Cardiac muscle cell (in vitro differentiated cells and primary cell): ENCODE measurements around the gene SH2D4B. TPM values are rescaled to one million over a fixed set of nuclear protein-coding genes. Genes with fewer than 3 reads are reported as not detected.

ENCODE experiments used
- DNase-seq, 2 donors: peaks; one replicate each; pipeline versions ENCODE4 v3.0.0 to v3.0.0-alpha.2; 2010 to 2017; ENCODE audit warnings: low read depth in 1 of 2, low spot score in 1 of 2
- H3K27ac ChIP-seq: fragments of 200-600 bp; sonication (generic); 2 replicates; pipeline ENCODE4 v1.5.1; 2016
- H3K27me3 ChIP-seq: fragments of 200-600 bp; sonication (generic); 2 replicates; pipeline ENCODE4 v1.6.0; 2016; ENCODE audit warnings: control low read depth
- H3K36me3 ChIP-seq: fragments of 200-600 bp; sonication (generic); 2 replicates; pipeline ENCODE4 v1.5.1; 2016; ENCODE audit warnings: control low read depth
- H3K4me1 ChIP-seq: fragments of 200-600 bp; sonication (generic); 2 replicates; pipeline ENCODE4 v1.8.1; 2017; ENCODE audit warnings: low read depth, mild to moderate bottlenecking, mixed run types
- H3K4me3 ChIP-seq: fragments of 200-600 bp; sonication (generic); 2 replicates; pipeline ENCODE4 v1.5.1; 2016; ENCODE audit warnings: mild to moderate bottlenecking
- H3K9me3 ChIP-seq: fragments of 200-600 bp; sonication (generic); 2 replicates; pipeline ENCODE4 v1.5.1; 2017; ENCODE audit warnings: low read depth, mild to moderate bottlenecking, control low read depth
- CTCF ChIP-seq: IDR thresholded peaks from 2 replicates; pipeline ENCODE4 v1.5.1; 2012; ENCODE audit warnings: low read depth, mild to moderate bottlenecking, low read length
- polyA plus RNA-seq: library from polyadenylated mRNA; unstranded; fragments of >200 nt; fragmentation: Nextera tagmentation; extraction: Ambion mirVana; gene quantifications from 2 replicates; pipeline ENCODE4 v1.2.1, GENCODE V29; 2016
- total RNA-seq: library from RNA; depleted of rRNA; stranded (reverse); fragments of >200 nt; gene quantifications from 2 replicates; pipeline ENCODE4 v1.2.3, GENCODE V29; 2016

The SH2D4B gene
- total and polyA plus RNA-seq, 2 experiments from 2014 or later = not detected

- H3K27me3 ChIP-seq = no peaks in the 10 kb centered on the region
- H3K4me3 ChIP-seq = no peak overlapping the region
- no peaks in the 10 kb centered on the region for H3K9me3 ChIP-seq
- DNase-seq = peak in 1 of 2 donors; percentile 99
- TF ChIP-seq CTCF = peak; percentile 4
- no peaks in the 10 kb centered on the region for H3K36me3 ChIP-seq
- peak overlapping the region; percentile 60 for H3K27ac ChIP-seq
- peaks cover 11% of the 10 kb centered on the region for H3K4me1 ChIP-seq
These were observed 38.6 kb upstream of the SH2D4B start for GRCh38 chr10:80498833-80499741.

- peaks cover 16% of the 10 kb centered on the region for H3K4me1 ChIP-seq
- no peaks in the 10 kb centered on the region for H3K9me3 ChIP-seq
These were observed 36.9 kb upstream of the SH2D4B start for GRCh38 chr10:80500572-80501380.

GRCh38 chr10:80501381-80501912 lies 36.3 kb upstream of the SH2D4B start:
- H3K4me3 ChIP-seq = no peak overlapping the region
- DNase-seq = no peak
- no peaks in the 10 kb centered on the region for H3K9me3 ChIP-seq
- no peaks in the 10 kb centered on the region for H3K36me3 ChIP-seq
- TF ChIP-seq CTCF = no peak
- no peaks in the 10 kb centered on the region for H3K27me3 ChIP-seq
- no peak overlapping the region for H3K27ac ChIP-seq
- H3K4me1 ChIP-seq = peaks cover 16% of the 10 kb centered on the region

More at GRCh38 chr10:80500572-80501380, 36.9 kb upstream of the SH2D4B start:
- Histone ChIP-seq H3K4me3 (no peak overlapping the region), H3K36me3 (no peaks in the 10 kb centered on the region), H3K27ac (no peak overlapping the region), H3K27me3 (no peaks in the 10 kb centered on the region)
- DNase-seq = peak in 1 of 2 donors; percentile 64
- no peak for TF ChIP-seq CTCF

GRCh38 chr10:80501913-80502521 lies 35.7 kb upstream of the SH2D4B start:
- H3K27ac ChIP-seq = no peak overlapping the region
- H3K4me1 ChIP-seq = peaks cover 16% of the 10 kb centered on the region
- H3K4me3 ChIP-seq = no peak overlapping the region
- no peak for DNase-seq
- no peaks in the 10 kb centered on the region for H3K36me3 ChIP-seq
- H3K27me3 ChIP-seq = no peaks in the 10 kb centered on the region
- H3K9me3 ChIP-seq = no peaks in the 10 kb centered on the region
- TF ChIP-seq CTCF = no peak
